ENCODE results near the gene RHOH. TPM values are rescaled to one million over a fixed set of nuclear protein-coding genes. Genes with fewer than 3 reads are reported as not detected.

The RHOH gene
- total RNA-seq, 1 donor from 2014 or later: 11.2 TPM

- peaks cover 4% of the 10 kb centered on the region for H3K9me3 ChIP-seq (ENCODE audit: low read depth)
- H3K36me3 ChIP-seq: peaks cover 26% of the 10 kb centered on the region
- H3K27ac ChIP-seq: no peak overlapping the region
- no peaks in the 10 kb centered on the region for H4K20me1 ChIP-seq (ENCODE audit: low read depth)
- H3K9ac ChIP-seq: no peak overlapping the region
- no peak overlapping the region for H3K4me2 ChIP-seq
- no peaks in the 10 kb centered on the region for H3K4me1 ChIP-seq
- H3K36me3 Mint-ChIP-seq: peaks cover 36% of the 10 kb centered on the region
- DNase-seq (ENCODE audit: low spot score): no peak
- H3K4me3 ChIP-seq: no peak overlapping the region
- no peak overlapping the region for H2AFZ ChIP-seq (replicated peaks)
- H3K27me3 Mint-ChIP-seq (ENCODE audit: insufficient read depth, low read depth): no peaks in the 10 kb centered on the region
- no peaks in the 10 kb centered on the region for H3K4me1 Mint-ChIP-seq
- peaks cover 3% of the 10 kb centered on the region for H3F3A ChIP-seq (ENCODE audit: low read depth)
- no peak overlapping the region for H3K4me3 Mint-ChIP-seq
- peaks cover 16% of the 10 kb centered on the region for H3K9me3 Mint-ChIP-seq
- no peak overlapping the region for H3K27ac Mint-ChIP-seq
- no peaks in the 10 kb centered on the region for H3K79me2 ChIP-seq (ENCODE audit: low read depth)
- no peaks in the 10 kb centered on the region for H3K27me3 ChIP-seq
- TF ChIP-seq EZH2 (IDR thresholded peaks at IDR 0.05) (no peak), EZH2phosphoT487 (IDR thresholded peaks at IDR 0.05) (no peak)
- TF ChIP-seq, protein P1, sequence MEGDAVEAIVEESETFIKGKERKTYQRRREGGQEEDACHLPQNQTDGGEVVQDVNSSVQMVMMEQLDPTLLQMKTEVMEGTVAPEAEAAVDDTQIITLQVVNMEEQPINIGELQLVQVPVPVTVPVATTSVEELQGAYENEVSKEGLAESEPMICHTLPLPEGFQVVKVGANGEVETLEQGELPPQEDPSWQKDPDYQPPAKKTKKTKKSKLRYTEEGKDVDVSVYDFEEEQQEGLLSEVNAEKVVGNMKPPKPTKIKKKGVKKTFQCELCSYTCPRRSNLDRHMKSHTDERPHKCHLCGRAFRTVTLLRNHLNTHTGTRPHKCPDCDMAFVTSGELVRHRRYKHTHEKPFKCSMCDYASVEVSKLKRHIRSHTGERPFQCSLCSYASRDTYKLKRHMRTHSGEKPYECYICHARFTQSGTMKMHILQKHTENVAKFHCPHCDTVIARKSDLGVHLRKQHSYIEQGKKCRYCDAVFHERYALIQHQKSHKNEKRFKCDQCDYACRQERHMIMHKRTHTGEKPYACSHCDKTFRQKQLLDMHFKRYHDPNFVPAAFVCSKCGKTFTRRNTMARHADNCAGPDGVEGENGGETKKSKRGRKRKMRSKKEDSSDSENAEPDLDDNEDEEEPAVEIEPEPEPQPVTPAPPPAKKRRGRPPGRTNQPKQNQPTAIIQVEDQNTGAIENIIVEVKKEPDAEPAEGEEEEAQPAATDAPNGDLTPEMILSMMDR (IDR thresholded peaks at IDR 0.05): no peak
These were observed 44.2 kb upstream of the RHOH start for GRCh38 chr4:40152637-40153036.

DNA sequence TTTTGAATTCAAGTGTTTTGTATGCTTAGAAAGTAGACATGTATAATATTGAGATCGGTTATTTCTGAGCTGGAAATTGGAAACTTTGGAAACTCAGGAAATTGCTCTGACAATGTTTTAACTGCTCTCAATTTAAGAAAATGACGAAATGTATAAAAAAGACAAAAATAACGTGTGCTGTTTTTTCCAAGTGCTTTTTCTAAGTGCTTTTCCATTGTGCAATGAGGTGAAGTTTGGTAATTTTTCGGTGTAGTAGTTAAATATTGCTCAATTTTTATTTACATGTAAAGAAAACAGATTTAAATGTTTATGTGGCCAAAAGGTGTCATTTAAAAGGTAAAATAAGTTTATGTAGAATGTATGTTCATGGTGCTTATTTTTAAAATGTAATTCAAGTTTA, 39.4 kb upstream of the RHOH start:
- Mint-ChIP-seq H3K4me1 (peaks cover 4% of the 10 kb centered on the region), H3K27ac (no peak overlapping the region), H3K9me3 (no peaks in the 10 kb centered on the region), H3K27me3 (ENCODE audit: insufficient read depth, low read depth) (peaks cover 3% of the 10 kb centered on the region), H3K36me3 (peaks cover 35% of the 10 kb centered on the region), H3K4me3 (no peak overlapping the region)
- H3F3A ChIP-seq (ENCODE audit: low read depth): no peaks in the 10 kb centered on the region
- TF ChIP-seq, protein P1 (IDR thresholded peaks at IDR 0.05): no peak
- TF ChIP-seq EZH2phosphoT487 (IDR thresholded peaks at IDR 0.05): no peak
- no peak for TF ChIP-seq EZH2 (IDR thresholded peaks at IDR 0.05)
- H3K4me1 ChIP-seq: peaks cover 9% of the 10 kb centered on the region
- H3K4me2 ChIP-seq: no peak overlapping the region
- no peak overlapping the region for H3K9ac ChIP-seq
- H3K27ac ChIP-seq: no peak overlapping the region
- H4K20me1 ChIP-seq (ENCODE audit: low read depth): no peaks in the 10 kb centered on the region
- H3K36me3 ChIP-seq: peaks cover 8% of the 10 kb centered on the region
- no peak overlapping the region for H2AFZ ChIP-seq (replicated peaks)
- no peak for DNase-seq (ENCODE audit: low spot score)
- H3K4me3 ChIP-seq: no peak overlapping the region
- no peaks in the 10 kb centered on the region for H3K27me3 ChIP-seq
- H3K9me3 ChIP-seq (ENCODE audit: low read depth): no peaks in the 10 kb centered on the region
- H3K79me2 ChIP-seq (ENCODE audit: low read depth): no peaks in the 10 kb centered on the region

DNA sequence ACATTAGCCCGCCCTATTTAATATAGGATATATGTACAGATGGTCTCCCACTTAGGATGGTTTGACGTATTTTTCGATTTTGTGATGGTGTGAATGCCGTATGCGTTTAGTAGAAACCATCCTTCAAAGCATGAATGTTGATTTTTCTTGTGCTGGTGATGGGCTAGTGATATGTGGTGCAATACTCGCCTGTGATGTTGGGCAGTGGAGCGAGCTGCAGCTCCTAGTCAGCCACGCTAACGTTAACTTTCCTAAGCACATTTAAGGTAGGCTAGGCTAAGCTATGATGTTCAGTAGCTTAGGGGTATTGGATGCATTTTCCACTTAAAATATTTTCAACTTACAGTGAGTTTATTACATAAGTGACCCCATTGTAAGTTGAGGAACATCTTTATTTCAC, 36.6 kb upstream of the RHOH start:
- Histone ChIP-seq H3F3A (ENCODE audit: low read depth) (no peaks in the 10 kb centered on the region), H4K20me1 (ENCODE audit: low read depth) (no peaks in the 10 kb centered on the region), H3K9ac (no peak overlapping the region), H3K9me3 (ENCODE audit: low read depth) (no peaks in the 10 kb centered on the region), H3K4me1 (peaks cover 15% of the 10 kb centered on the region), H2AFZ (replicated peaks) (no peak overlapping the region), H3K36me3 (no peaks in the 10 kb centered on the region), H3K27me3 (no peaks in the 10 kb centered on the region), H3K4me3 (no peak overlapping the region), H3K79me2 (ENCODE audit: low read depth) (no peaks in the 10 kb centered on the region), H3K4me2 (no peak overlapping the region), H3K27ac (no peak overlapping the region)
- Mint-ChIP-seq H3K4me3 (no peak overlapping the region), H3K4me1 (peaks cover 13% of the 10 kb centered on the region), H3K9me3 (no peaks in the 10 kb centered on the region), H3K27ac (no peak overlapping the region), H3K36me3 (peaks cover 39% of the 10 kb centered on the region), H3K27me3 (ENCODE audit: insufficient read depth, low read depth) (peaks cover 6% of the 10 kb centered on the region)
- no peak for TF ChIP-seq EZH2 (IDR thresholded peaks at IDR 0.05)
- TF ChIP-seq, protein P1 (IDR thresholded peaks at IDR 0.05): no peak
- TF ChIP-seq EZH2phosphoT487 (IDR thresholded peaks at IDR 0.05): no peak
- DNase-seq (ENCODE audit: low spot score): no peak
